Measurements from ENCODE around the gene CACNG6. TPM values are rescaled to one million over a fixed set of nuclear protein-coding genes. Genes with fewer than 3 reads are reported as not detected.

CACNG6 gene
- total RNA-seq, 4 donors from 2014 or later = 25.2 to 50.3 (median 31.0) TPM

DNA sequence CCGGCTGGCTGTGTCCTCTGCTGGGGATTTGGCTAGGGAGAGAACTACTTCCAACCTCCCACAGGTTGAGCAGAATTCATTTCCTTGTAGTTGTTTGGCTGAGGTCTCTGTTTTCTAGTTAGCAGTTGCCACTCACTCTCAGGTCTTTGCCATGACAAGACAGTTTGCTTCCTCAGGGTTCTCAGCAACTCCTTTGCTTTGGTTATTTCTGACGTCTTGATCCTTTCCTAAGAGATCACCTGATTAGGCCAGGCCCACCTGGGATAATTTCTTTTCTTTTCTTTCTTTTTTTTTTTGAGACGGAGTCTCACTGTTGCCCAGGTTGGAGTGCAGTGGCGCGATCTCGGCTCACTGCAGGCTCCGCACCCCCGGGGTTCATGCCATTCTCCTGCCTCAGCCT, 38.1 kb upstream of the CACNG6 start:
- Histone ChIP-seq H3K36me3 (no peaks in the 10 kb centered on the region), H3K4me3 (no peak overlapping the region), H3K9me3 (no peaks in the 10 kb centered on the region), H3K27ac (no peak overlapping the region), H3K4me1 (no peaks in the 10 kb centered on the region), H3K27me3 (peaks cover 19 to 44% (median 25%) of the 10 kb centered on the region in 3 donors)
- DNase-seq (no peak), ATAC-seq (no peak)
- intact Hi-C loops (cut with DNase I; ENCODE audit: low total_unique reads) (no loop called here), in situ Hi-C loops (cut with MboI; ENCODE audit: low sequenced_read_pairs in 4 of 4) (no loop called here)
- TF ChIP-seq, protein P1, sequence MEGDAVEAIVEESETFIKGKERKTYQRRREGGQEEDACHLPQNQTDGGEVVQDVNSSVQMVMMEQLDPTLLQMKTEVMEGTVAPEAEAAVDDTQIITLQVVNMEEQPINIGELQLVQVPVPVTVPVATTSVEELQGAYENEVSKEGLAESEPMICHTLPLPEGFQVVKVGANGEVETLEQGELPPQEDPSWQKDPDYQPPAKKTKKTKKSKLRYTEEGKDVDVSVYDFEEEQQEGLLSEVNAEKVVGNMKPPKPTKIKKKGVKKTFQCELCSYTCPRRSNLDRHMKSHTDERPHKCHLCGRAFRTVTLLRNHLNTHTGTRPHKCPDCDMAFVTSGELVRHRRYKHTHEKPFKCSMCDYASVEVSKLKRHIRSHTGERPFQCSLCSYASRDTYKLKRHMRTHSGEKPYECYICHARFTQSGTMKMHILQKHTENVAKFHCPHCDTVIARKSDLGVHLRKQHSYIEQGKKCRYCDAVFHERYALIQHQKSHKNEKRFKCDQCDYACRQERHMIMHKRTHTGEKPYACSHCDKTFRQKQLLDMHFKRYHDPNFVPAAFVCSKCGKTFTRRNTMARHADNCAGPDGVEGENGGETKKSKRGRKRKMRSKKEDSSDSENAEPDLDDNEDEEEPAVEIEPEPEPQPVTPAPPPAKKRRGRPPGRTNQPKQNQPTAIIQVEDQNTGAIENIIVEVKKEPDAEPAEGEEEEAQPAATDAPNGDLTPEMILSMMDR (IDR thresholded peaks at IDR 0.05 in 4 of 5, conservative IDR thresholded peaks at IDR 0.05 in 1 of 5) = no peak
- no peak for TF ChIP-seq POLR2A (IDR thresholded peaks at IDR 0.05)

DNA sequence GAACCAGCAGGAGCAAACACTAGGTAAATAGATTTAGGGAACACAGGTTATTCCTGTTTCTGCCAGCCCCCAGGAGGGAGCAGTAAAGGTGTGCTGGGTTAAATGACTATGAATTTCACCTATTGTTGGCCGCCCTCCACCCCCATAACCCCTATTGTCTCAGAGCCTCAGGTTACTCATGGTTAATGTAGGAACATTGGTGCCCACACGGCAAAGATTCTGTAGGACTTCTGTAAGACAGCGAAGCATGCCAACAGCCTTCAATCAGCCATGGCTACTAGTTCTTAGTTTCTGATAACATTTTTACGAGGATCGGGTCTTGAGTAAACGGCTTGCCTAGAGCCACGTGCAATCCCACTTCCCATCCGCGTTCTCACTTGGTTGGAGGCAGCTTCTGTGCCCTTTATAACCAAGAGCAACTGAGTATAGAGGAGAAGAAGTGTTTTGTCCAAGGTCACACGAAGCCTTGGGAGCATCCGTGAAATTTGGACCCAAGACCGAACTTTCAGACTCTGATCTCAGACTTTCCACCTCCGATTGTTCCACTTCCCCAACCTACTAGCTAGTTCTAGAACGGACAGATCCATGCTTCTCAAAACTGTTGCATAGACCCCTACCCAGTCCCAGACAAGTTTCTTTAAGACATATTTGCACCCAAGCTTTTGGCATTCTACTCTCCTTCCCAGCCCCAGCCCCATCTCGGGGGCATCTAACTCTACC, 33.8 kb upstream of the CACNG6 start:
- no peak for ATAC-seq
- H3K27ac ChIP-seq = no peak overlapping the region
- DNase-seq = no peak
- H3K9me3 ChIP-seq = no peaks in the 10 kb centered on the region
- no peaks in the 10 kb centered on the region for H3K4me1 ChIP-seq
- no peaks in the 10 kb centered on the region for H3K36me3 ChIP-seq
- H3K4me3 ChIP-seq = no peak overlapping the region
- H3K27me3 ChIP-seq = peaks cover 48 to 83% (median 51%) of the 10 kb centered on the region in 3 donors
- no peak for TF ChIP-seq POLR2A (IDR thresholded peaks at IDR 0.05)
- TF ChIP-seq, protein P1 (IDR thresholded peaks at IDR 0.05 in 4 of 5, conservative IDR thresholded peaks at IDR 0.05 in 1 of 5) = no peak
- in situ Hi-C loops (cut with MboI; ENCODE audit: low sequenced_read_pairs in 4 of 4) (no loop called here), intact Hi-C loops (cut with DNase I; ENCODE audit: low total_unique reads) (no loop called here)

DNA sequence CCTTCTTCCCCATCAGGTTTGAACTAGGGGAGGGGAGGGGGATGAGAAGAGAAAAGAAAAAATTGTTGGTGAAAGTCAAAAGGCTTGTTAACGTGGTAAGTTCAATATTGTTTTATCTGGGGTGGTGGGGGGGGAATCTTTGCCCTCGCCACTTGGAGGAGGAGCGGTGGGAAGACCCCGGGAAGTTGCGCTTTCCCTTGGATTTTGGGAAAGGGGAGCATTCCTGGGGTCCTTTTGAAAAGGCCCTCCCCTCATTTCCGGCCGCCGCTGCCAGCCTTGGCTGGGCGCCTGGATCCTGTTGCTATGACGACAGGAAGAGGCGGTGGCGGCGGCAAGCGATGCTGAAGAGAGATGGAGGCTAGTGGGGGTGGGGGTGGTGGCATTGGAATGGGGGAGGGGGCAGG, 33.3 kb upstream of the CACNG6 start:
- intact Hi-C loops (cut with DNase I; ENCODE audit: low total_unique reads) = no loop called here
- in situ Hi-C loops (cut with MboI; ENCODE audit: low sequenced_read_pairs in 4 of 4) = no loop called here
- H3K4me1 ChIP-seq = no peaks in the 10 kb centered on the region

DNA sequence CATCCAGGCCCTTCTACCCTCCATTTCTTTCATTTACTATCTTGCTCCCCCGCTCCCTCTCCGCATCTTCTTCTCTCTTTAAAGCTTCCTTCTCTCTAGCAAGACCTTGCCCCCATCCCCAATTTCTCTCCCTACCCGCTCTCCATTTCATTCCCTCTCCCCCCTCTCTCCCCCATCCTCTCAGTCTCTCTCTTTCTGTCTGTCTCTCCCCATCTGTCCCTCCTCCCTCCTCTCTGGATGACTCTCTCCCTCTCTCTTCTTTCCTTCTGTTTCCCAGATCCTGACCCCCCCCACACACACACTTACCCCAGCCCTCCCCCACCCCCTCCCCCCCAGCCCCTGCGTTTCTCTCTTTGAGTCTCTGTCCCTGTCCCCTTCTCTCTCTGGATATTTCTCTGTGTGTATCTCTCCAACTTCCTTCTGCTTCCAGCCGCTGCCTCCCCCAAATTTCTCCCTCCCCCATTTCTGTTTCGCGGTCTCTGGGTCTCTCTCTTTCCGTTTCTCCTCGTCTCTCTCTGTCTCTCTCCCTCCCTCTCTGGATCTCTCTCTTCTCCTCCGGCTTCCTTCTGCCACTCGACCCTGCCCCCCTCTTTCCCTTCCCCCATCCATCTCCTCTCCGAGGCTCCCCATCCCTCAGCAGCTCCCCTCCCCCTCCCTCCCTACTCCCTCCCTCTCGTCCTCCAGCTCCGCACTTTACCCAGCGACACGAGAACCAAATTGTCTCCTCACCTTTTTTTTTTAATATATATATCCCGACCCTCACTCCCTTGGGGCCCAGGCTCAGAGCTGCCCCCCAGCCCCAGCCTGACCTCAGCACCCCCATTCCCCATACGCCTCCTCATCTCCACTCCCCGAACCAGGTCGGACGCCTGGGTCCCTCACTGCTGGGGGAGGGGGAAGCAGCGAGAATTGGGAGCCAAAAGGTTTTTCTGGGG, 32.3 kb upstream of the CACNG6 start:
- in situ Hi-C loops (cut with MboI; ENCODE audit: low sequenced_read_pairs in 4 of 4) (no loop called here), intact Hi-C loops (cut with DNase I; ENCODE audit: low total_unique reads) (no loop called here)
- Histone ChIP-seq H3K4me3 (no peak overlapping the region), H3K27ac (no peak overlapping the region), H3K4me1 (no peaks in the 10 kb centered on the region), H3K27me3 (peaks cover 52 to 84% (median 64%) of the 10 kb centered on the region in 3 donors), H3K9me3 (no peaks in the 10 kb centered on the region), H3K36me3 (no peaks in the 10 kb centered on the region)
- TF ChIP-seq, protein P1 (IDR thresholded peaks at IDR 0.05 in 4 of 5, conservative IDR thresholded peaks at IDR 0.05 in 1 of 5) = no peak
- no peak for TF ChIP-seq POLR2A (IDR thresholded peaks at IDR 0.05)
- DNase-seq (no peak), ATAC-seq (no peak)

More for the DNA sequence above, 33.3 kb upstream of the CACNG6 start:
- peaks cover 48 to 82% (median 55%) of the 10 kb centered on the region in 3 donors for H3K27me3 ChIP-seq
- no peak for DNase-seq
- TF ChIP-seq, protein P1 (IDR thresholded peaks at IDR 0.05 in 4 of 5, conservative IDR thresholded peaks at IDR 0.05 in 1 of 5) = no peak
- TF ChIP-seq POLR2A (IDR thresholded peaks at IDR 0.05) = no peak
- no peak overlapping the region for H3K27ac ChIP-seq
- no peak for ATAC-seq
- no peaks in the 10 kb centered on the region for H3K9me3 ChIP-seq
- no peaks in the 10 kb centered on the region for H3K36me3 ChIP-seq
- no peak overlapping the region for H3K4me3 ChIP-seq

Measured in gastrocnemius medialis (tissue), 4 donors.